SK-N-SH (cell line): Measurements from ENCODE around the gene RPL39. TPM values are rescaled to one million over a fixed set of nuclear protein-coding genes. Genes with fewer than 3 reads are reported as not detected.

Experiments
- CTCF ChIA-PET: fragments of 300-600, 350-600 bp; formaldehyde crosslinking; extraction: SDS; loops from one replicate; lab custom pipeline; 2021; lab: Yijun Ruan, JAX
- POLR2A ChIA-PET: fragments of 350-600 bp; sonication (Branson Sonifier 250); formaldehyde crosslinking; extraction: SDS; loops from one replicate; lab custom pipeline; 2020; ENCODE audit warnings: antibody characterized with exemption, inconsistent platforms; lab: Yijun Ruan, JAX
- DNase-seq: peaks from one replicate; pipeline ENCODE4 v3.0.0; 2012
- H2AFZ ChIP-seq: fragments of 200-600 bp; sonication (generic); 2 replicates; pipeline ENCODE4 v1.8.1; 2016; ENCODE audit warnings: antibody characterized with exemption, mild to moderate bottlenecking, low read depth
- H3F3A ChIP-seq: fragments of 200-600 bp; sonication (generic); replicated peaks from 2 replicates; pipeline ENCODE3; 2016; ENCODE audit warnings: antibody characterized with exemption, mild to moderate bottlenecking; ENCODE audit not compliant: insufficient read depth
- H3K27ac ChIP-seq, 2 experiments: fragments of 200-500 bp in 1 of 2; fragments of 200-600 bp in 1 of 2; sonication (Bioruptor generic) in 1 of 2; sonication (generic), shearing (Covaris generic) in 1 of 2; 2 replicates each; pipeline versions ENCODE4 v1.5.1 to v1.6.1; 2014 to 2016; ENCODE audit warnings: low read depth in 2 of 2, inconsistent platforms in 1 of 2, low read length in 1 of 2, mild to moderate bottlenecking in 1 of 2, mixed read lengths in 1 of 2
- H3K27me3 ChIP-seq: fragments of 200-600 bp; sonication (generic), shearing (Covaris generic); 2 replicates; pipeline ENCODE4 v1.6.1; 2016; ENCODE audit warnings: mixed run types; ENCODE audit not compliant: insufficient read depth
- H3K36me3 ChIP-seq, 2 experiments: fragments of 200-500 bp in 1 of 2; fragments of 200-600 bp in 1 of 2; sonication (Bioruptor generic) in 1 of 2; sonication (generic) in 1 of 2; replicated peaks in 1 of 2; 2 replicates each; pipeline versions ENCODE3 to v1.5.1; 2014 to 2016; ENCODE audit warnings: low read length in 1 of 2, mild to moderate bottlenecking in 1 of 2; ENCODE audit not compliant: insufficient read depth in 2 of 2, control insufficient read depth in 1 of 2
- H3K4me1 ChIP-seq, 2 experiments: fragments of 200-500 bp in 1 of 2; fragments of 200-600 bp in 1 of 2; sonication (Bioruptor generic) in 1 of 2; sonication (generic), shearing (Covaris generic) in 1 of 2; 2 replicates each; pipeline versions ENCODE4 v1.5.1 to v1.6.1; 2014 to 2016; ENCODE audit warnings: low read depth in 1 of 2, low read length in 1 of 2, mixed run types in 1 of 2; ENCODE audit not compliant: insufficient read depth in 2 of 2, control insufficient read depth in 1 of 2
- H3K4me2 ChIP-seq: fragments of 200-600 bp; sonication (generic), shearing (Covaris generic); 2 replicates; pipeline ENCODE4 v1.6.1; 2017; ENCODE audit warnings: mixed run types
- H3K4me3 ChIP-seq, 2 experiments: fragments of 200-500 bp in 1 of 2; fragments of 200-600 bp in 1 of 2; sonication (Bioruptor generic) in 1 of 2; sonication (generic), shearing (Covaris generic) in 1 of 2; 2 replicates each; pipeline versions ENCODE4 v1.5.1 to v1.8.1; 2014 to 2016; ENCODE audit warnings: low read depth in 2 of 2, inconsistent platforms in 1 of 2, low read length in 1 of 2, mild to moderate bottlenecking in 1 of 2, mixed read lengths in 1 of 2, moderate library complexity in 1 of 2
- H3K79me2 ChIP-seq: fragments of 200-600 bp; sonication (generic); 2 replicates; pipeline ENCODE4 v1.8.1; 2017; ENCODE audit warnings: mild to moderate bottlenecking; ENCODE audit not compliant: insufficient read depth
- H3K9ac ChIP-seq: fragments of 200-600 bp; sonication (generic); 2 replicates; pipeline ENCODE4 v1.6.1; 2017; ENCODE audit warnings: mixed run types
- H3K9me2 ChIP-seq: fragments of 200-600 bp; sonication (generic); 2 replicates; pipeline ENCODE4 v1.6.1; 2017; ENCODE audit warnings: mixed run types
- H3K9me3 ChIP-seq: fragments of 200-600 bp; sonication (generic); 2 replicates; pipeline ENCODE4 v1.6.1; 2017; ENCODE audit warnings: mixed run types, mild to moderate bottlenecking, moderate library complexity
- H4K20me1 ChIP-seq: fragments of 200-600 bp; sonication (generic); 2 replicates; pipeline ENCODE4 v1.6.1; 2017; ENCODE audit warnings: mild to moderate bottlenecking, mixed run types; ENCODE audit not compliant: insufficient read depth
- CHD2 ChIP-seq: fragments of 150-350 bp; IDR thresholded peaks from 2 replicates; pipeline ENCODE4 v1.6.1; 2018; ENCODE audit warnings: low read length; ENCODE audit not compliant: partially characterized antibody
- EP300 ChIP-seq, 2 experiments: IDR thresholded peaks; 2 replicates each; pipeline versions ENCODE4 v1.4.0 to v1.6.1; 2012; ENCODE audit warnings: borderline replicate concordance in 1 of 2, low read depth in 1 of 2, low read length in 1 of 2
- NRF1 ChIP-seq: IDR thresholded peaks from 2 replicates; pipeline ENCODE4 v1.6.1; 2012; ENCODE audit warnings: low read depth, mild to moderate bottlenecking, low read length
- POLR2AphosphoS5 ChIP-seq: IDR thresholded peaks from 2 replicates; pipeline ENCODE4 v1.6.1; 2012; ENCODE audit warnings: low read depth, low read length
- RCOR1 ChIP-seq: fragments of 150-350 bp; IDR thresholded peaks from 2 replicates; pipeline ENCODE4 v1.6.1; 2017; ENCODE audit warnings: antibody characterized with exemption, low read length
- RFX5 ChIP-seq: IDR thresholded peaks from 2 replicates; pipeline ENCODE4 v1.6.1; 2012; ENCODE audit warnings: mild to moderate bottlenecking, improper control_type of control experiment, low read length
- SIN3A ChIP-seq: IDR thresholded peaks from 2 replicates; pipeline ENCODE4 v1.6.1; 2012; ENCODE audit warnings: low read depth, mild to moderate bottlenecking, low read length, moderate library complexity, borderline replicate concordance
- TAF1 ChIP-seq: IDR thresholded peaks from 2 replicates; pipeline ENCODE4 v1.6.1; 2012; ENCODE audit warnings: low read depth, mild to moderate bottlenecking, low read length, moderate library complexity, borderline replicate concordance
- YY1 ChIP-seq: IDR thresholded peaks from 2 replicates; pipeline ENCODE4 v1.4.0; 2012; ENCODE audit warnings: low read depth, mild to moderate bottlenecking
- WGBS: methylation state at CpG from one replicate; pipeline ENCODE4 v1.1.6; 2017; ENCODE audit warnings: low lambda C conversion rate; 5-methylcytosine and 5-hydroxymethylcytosine counted together
- polyA plus RNA-seq, 3 experiments: library from polyadenylated mRNA; depleted of rRNA; stranded (reverse); fragments of >200 nt; gene quantifications; 2 replicates each; pipeline ENCODE4 v1.2.3, GENCODE V29; 2012
- TF ChIP-seq, protein P1 (sequence below): IDR thresholded peaks from 2 replicates; pipeline ENCODE4 v1.6.1; 2012; ENCODE audit warnings: mild to moderate bottlenecking, low read depth, low read length, moderate library complexity
- TF ChIP-seq, protein P2 (sequence below): IDR thresholded peaks from 2 replicates; pipeline ENCODE4 v1.4.0; 2012; ENCODE audit warnings: low read depth, borderline replicate concordance

RPL39 gene
- polyA plus RNA-seq, 1 of the 3 experiments (the other 2 are of a cell fraction) = 4,443 TPM

DNA sequence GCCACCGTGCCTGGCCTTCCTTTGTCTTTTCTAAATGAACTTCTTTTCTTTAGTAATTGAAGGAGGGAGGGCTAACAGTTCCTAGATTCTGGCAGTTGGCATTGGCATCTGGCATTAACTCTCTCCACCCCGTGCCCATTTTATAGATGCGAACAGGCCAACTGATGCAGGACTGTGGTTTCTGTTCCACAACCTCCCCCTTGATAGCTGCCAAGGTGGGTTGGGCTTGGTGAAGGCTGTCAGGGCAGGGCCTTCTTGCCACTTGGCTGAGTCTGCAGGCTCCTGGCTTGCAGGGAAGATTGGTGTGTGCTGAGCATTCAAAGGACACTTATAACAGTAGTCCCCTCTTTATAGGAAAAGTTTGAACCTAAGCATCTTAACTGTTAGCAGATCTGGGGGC lies 28.7 kb downstream of the RPL39 start (continued):
- no peak for TF ChIP-seq RCOR1
- TF ChIP-seq, protein P1, sequence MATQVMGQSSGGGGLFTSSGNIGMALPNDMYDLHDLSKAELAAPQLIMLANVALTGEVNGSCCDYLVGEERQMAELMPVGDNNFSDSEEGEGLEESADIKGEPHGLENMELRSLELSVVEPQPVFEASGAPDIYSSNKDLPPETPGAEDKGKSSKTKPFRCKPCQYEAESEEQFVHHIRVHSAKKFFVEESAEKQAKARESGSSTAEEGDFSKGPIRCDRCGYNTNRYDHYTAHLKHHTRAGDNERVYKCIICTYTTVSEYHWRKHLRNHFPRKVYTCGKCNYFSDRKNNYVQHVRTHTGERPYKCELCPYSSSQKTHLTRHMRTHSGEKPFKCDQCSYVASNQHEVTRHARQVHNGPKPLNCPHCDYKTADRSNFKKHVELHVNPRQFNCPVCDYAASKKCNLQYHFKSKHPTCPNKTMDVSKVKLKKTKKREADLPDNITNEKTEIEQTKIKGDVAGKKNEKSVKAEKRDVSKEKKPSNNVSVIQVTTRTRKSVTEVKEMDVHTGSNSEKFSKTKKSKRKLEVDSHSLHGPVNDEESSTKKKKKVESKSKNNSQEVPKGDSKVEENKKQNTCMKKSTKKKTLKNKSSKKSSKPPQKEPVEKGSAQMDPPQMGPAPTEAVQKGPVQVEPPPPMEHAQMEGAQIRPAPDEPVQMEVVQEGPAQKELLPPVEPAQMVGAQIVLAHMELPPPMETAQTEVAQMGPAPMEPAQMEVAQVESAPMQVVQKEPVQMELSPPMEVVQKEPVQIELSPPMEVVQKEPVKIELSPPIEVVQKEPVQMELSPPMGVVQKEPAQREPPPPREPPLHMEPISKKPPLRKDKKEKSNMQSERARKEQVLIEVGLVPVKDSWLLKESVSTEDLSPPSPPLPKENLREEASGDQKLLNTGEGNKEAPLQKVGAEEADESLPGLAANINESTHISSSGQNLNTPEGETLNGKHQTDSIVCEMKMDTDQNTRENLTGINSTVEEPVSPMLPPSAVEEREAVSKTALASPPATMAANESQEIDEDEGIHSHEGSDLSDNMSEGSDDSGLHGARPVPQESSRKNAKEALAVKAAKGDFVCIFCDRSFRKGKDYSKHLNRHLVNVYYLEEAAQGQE = no peak

DNA sequence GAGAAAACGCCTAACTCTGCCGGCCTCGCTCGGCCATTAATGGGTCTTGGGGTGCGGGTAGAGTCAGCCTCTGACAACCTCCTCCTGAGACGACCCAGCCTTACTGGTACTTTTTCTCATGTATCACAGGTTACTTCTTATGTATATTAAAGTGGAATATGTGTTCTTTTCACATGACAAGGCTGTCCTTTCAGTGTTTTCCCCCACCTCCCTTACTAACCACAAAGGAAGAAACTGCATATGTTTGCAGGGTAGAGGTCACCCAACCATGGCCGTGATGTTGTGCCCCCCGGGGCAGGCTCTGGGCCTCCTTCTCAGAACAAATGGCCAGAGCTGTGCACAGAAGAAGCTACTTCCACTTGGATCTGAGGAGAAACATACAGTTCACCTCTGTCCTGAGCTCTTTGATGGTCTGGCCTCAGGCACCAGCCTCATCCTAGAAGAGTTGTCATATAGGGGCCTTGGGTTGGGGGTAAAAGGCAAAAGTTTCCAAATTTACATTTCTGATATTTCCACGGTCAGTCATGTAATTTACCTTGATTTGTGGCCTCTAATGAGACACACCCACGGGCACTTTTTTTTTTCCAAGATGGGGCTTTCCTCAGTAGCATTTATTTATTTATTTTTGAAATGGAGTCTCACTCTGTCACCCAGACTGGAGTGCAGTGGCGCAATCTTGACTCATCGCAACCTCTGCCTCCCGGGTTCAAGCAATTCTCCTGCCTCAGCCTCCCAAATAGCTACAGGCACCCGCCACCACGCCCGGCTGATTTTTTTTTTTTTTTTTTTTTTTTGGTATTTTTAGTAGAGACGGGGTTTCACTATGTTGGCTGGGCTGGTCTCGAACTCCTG lies 31.2 kb downstream of the RPL39 start:
- 62% methylated on average over 18 of the region's 18 CpGs for WGBS

More for the DNA sequence above, 31.2 kb downstream of the RPL39 start:
- CTCF ChIA-PET = interaction anchor here (1.4 to 3.6 kb wide), 3 partner anchors 25 to 244 kb away, joined by 3 to 15 read pairs (median 9); no protein-coding TSS in a partner anchor
- H3K27ac ChIP-seq = no peak overlapping the region
- no peaks in the 10 kb centered on the region for H3K9me3 ChIP-seq
- H3K4me2 ChIP-seq = no peak overlapping the region
- TF ChIP-seq YY1 = no peak
- TF ChIP-seq TAF1 = no peak
- TF ChIP-seq NRF1 = no peak
- TF ChIP-seq EP300 (IDR thresholded peaks at IDR 0.05; ENCODE audit: borderline replicate concordance in 1 of 2, low read depth in 1 of 2, low read length in 1 of 2) = no peak
- TF ChIP-seq RFX5 = no peak
- no peak for TF ChIP-seq SIN3A
- TF ChIP-seq CHD2 = no peak
- TF ChIP-seq RCOR1 = no peak
- TF ChIP-seq POLR2AphosphoS5 = no peak
- TF ChIP-seq, protein P2, sequence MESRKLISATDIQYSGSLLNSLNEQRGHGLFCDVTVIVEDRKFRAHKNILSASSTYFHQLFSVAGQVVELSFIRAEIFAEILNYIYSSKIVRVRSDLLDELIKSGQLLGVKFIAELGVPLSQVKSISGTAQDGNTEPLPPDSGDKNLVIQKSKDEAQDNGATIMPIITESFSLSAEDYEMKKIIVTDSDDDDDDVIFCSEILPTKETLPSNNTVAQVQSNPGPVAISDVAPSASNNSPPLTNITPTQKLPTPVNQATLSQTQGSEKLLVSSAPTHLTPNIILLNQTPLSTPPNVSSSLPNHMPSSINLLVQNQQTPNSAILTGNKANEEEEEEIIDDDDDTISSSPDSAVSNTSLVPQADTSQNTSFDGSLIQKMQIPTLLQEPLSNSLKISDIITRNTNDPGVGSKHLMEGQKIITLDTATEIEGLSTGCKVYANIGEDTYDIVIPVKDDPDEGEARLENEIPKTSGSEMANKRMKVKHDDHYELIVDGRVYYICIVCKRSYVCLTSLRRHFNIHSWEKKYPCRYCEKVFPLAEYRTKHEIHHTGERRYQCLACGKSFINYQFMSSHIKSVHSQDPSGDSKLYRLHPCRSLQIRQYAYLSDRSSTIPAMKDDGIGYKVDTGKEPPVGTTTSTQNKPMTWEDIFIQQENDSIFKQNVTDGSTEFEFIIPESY = no peak
- TF ChIP-seq, all 33 proteins: peak for 0
- peaks cover 0 to 5% of the 10 kb centered on the region in 2 experiments; a peak in 1 of 4 replicates for H3K4me1 ChIP-seq
- POLR2A ChIA-PET = interaction anchor here (0.9 kb wide), 1 partner anchor 31 kb away, joined by 3 read pairs; no protein-coding TSS in a partner anchor
- H3K79me2 ChIP-seq = no peaks in the 10 kb centered on the region
- H3K27me3 ChIP-seq = peaks cover 19% of the 10 kb centered on the region
- no peaks in the 10 kb centered on the region for H3K36me3 ChIP-seq
- H4K20me1 ChIP-seq = no peaks in the 10 kb centered on the region
- no peak overlapping the region for H2AFZ ChIP-seq
- H3K9me2 ChIP-seq = no peaks in the 10 kb centered on the region
- H3F3A ChIP-seq = peaks cover 7% of the 10 kb centered on the region
- DNase-seq = peak; percentile 5
- H3K9ac ChIP-seq = no peak overlapping the region
- no peak overlapping the region for H3K4me3 ChIP-seq
